Embryonic facial prominence (tissue), 1 donor: ENCODE measurements around the gene CCDC178.
"Not testable (repeated sequence)": the region's sequence is repeated elsewhere in the genome, so short reads cannot be mapped to it uniquely, and the experiment has no call there.

Experiments used
- DNase-seq: peaks from one replicate; pipeline ENCODE4 v3.0.0-alpha.2; 2016; ENCODE audit errors: extremely low spot score

Gene CCDC178

DNA sequence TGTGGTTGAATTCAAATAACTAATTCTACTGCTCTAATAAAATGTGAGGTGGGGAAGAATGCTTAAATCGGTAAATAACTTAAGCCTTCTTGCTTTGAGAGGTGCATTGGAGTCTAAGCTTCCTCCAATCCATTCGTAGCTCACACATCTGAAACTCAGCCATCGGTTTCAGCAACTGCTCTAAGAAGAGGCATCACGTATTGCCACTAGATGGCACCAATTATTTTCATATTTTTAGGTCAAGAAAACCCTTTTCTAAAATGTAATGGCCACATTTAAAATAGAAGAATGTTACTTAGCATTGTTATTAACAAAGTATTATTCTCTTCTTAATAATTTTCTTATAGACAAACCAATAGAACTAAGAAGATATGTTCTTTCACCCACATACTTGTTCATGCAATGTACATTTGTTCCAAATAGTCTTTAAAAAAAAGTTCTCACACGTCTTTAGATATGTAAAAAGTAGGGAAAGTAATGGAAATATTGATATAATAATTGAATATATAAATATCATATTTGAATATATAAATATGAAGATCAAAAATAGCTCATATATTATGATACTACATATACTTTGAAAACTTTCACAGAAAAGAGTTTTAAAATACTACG, 229.8 kb downstream of the CCDC178 start:
- DNase-seq: no peak

- DNase-seq: no peak
These were observed 234.7 kb downstream of the CCDC178 start for GRCh38 chr18:33205777-33206176.

- DNase-seq: peak; percentile 64
These were observed 239.0 kb downstream of the CCDC178 start for GRCh38 chr18:33201509-33201926.

GRCh38 chr18:33195795-33196194, 244.7 kb downstream of the CCDC178 start:
- DNase-seq: no peak

DNA sequence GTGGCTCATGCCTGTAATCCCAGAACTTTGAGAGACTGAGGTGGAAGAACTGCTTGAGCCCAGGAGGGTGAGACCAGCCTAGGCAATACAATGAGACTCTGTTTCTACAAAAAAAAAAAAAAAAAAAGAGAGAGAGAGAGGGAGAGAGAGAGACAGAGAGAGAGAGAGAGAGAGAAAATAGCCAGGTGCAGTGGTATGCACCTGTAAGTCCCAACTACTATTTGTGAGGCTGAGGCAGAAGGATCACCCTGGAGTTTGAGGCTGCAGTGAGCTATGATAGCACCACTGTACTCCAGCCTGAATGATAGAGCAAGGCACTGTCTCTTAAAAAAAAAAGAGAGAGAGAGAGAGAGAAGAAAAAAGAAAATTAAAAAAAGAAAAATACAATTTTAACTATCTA, 245.7 kb downstream of the CCDC178 start:
- DNase-seq: no peak

DNA sequence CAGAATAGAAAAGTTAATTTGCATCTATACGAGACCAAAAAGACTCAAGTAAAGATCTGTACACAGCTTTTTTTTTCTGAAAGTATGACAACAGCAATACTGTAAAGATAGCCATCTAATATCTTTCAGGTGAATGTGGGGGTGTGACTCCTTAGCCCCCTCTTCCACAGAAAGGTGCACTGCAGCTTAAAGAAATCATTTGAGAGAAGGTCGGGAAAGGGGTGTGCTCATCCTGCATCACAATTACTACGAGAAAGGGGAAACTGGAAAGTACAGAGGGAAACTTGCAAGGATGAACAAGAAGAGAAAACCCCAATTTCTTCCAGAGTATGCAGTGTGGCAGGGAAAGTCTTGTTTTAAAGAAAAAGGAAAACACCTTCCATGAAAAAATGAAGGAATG, 255.6 kb downstream of the CCDC178 start:
- no peak for DNase-seq

GRCh38 chr18:33184175-33184574, 256.3 kb downstream of the CCDC178 start:
- DNase-seq: no peak

- DNase-seq: no peak
These were observed 257.4 kb downstream of the CCDC178 start for GRCh38 chr18:33183136-33183535.

- DNase-seq: no peak
These were observed 259.5 kb downstream of the CCDC178 start for GRCh38 chr18:33181016-33181415.

- no peak for DNase-seq
These were observed 271.3 kb downstream of the CCDC178 start for GRCh38 chr18:33169218-33169617.

DNA sequence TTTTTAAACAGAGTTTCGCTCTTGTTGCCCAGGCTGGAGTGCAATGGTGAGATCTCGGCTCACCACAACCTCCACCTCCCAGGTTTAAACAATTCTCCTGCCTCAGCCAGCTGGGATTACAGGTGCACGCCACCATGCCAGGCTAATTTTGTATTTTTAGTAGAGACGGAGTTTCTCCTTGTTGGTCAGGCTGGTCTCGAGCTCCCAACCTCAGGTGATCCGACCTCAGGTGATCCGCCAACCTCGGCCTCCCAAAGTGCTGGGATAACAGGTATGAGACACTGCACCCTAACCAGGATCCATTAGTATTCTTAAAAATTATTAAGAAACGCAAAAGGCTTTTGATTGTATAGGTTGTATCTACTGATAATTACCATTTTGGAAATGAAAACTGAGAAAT, 276.4 kb downstream of the CCDC178 start:
- DNase-seq: not testable (repeated sequence)

DNA sequence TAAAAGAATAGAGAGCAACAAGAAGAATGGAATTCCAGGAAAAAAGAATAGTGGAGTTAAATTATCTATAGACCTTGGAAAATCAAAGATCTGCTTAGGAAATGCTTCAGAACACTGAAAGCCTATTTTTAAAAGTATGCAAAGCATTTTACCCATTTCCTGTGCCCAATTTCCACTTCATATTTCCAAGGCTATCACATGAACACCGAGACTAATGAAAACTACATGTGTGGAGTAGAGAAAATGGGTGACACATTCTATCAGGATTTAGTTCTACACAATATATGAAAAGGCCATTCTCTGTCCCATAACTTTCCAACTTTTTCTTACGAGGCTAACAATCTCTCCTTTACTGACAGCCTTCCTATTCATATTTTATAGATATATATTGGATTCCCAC, 279.4 kb downstream of the CCDC178 start:
- no peak for DNase-seq

GRCh38 chr18:33159151-33159550, 281.4 kb downstream of the CCDC178 start:
- no peak for DNase-seq

DNA sequence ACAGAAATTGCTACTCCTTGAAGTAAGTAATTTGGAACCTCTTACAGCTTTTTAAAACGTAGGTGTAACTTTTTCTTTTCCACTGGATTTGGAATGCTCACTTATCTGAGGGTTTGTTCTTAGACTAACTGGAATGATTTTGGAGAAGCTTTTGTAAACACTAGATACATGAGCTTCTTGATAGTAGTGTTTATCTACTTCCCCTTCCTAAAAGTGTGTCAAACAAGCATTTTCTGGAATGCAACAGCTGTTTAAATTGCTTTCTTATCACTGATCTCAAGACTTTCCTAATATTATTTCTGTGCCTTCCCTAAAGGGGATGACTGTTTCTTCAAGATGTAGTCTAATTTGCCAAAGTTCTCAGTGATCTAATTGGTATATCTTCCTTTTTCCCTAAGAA, 282.6 kb downstream of the CCDC178 start:
- no peak for DNase-seq

DNA sequence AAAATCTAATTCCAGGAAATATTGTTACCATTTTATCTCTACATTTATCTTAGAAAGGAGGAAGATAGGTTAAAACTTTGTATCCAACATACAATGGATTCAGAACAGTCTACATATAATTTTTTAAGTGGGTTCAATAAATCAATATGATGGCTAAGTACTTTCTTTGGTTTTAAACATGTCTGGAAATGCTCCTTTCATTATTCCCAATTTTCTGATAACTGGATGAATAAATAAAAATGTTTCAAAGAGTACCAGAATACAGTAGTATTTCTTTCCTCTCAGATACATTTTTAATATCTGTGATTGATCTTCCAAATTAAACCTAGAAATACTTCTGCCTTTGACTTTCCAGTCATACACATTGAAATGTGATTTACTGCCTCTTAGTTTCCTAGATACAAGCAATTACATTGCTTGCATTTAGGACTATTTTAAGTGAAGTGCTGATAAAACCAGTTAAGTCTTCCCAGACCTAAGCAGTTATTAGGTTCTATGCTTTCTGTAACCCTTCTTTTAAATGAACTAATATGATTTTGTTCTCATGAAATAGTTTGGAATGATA, 283.5 kb downstream of the CCDC178 start:
- no peak for DNase-seq

GRCh38 chr18:33154049-33154448, 286.5 kb downstream of the CCDC178 start:
- DNase-seq: no peak

- DNase-seq: no peak
These were observed 288.1 kb downstream of the CCDC178 start for GRCh38 chr18:33152376-33152775.

DNA sequence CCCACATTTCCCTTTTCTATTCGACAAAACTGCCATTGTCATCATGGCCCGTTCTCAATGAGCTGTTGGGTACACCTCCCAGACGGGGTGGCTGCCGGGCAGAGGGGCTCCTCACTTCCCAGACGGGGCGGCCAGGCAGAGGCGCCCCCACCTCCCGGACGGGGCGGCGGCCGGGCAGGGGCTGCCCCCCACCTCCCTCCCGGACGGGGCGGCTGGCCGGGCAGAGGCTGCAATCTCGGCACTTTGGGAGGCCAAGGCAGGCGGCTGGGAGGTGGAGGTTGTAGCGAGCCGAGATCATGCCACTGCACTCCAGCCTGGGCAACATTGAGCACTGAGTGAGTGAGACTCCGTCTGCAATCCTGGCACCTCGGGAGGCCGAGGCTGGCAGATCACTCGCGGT, 292.7 kb downstream of the CCDC178 start:
- not testable (repeated sequence) for DNase-seq

GRCh38 chr18:33146014-33146413, 294.5 kb downstream of the CCDC178 start:
- DNase-seq: no peak

DNA sequence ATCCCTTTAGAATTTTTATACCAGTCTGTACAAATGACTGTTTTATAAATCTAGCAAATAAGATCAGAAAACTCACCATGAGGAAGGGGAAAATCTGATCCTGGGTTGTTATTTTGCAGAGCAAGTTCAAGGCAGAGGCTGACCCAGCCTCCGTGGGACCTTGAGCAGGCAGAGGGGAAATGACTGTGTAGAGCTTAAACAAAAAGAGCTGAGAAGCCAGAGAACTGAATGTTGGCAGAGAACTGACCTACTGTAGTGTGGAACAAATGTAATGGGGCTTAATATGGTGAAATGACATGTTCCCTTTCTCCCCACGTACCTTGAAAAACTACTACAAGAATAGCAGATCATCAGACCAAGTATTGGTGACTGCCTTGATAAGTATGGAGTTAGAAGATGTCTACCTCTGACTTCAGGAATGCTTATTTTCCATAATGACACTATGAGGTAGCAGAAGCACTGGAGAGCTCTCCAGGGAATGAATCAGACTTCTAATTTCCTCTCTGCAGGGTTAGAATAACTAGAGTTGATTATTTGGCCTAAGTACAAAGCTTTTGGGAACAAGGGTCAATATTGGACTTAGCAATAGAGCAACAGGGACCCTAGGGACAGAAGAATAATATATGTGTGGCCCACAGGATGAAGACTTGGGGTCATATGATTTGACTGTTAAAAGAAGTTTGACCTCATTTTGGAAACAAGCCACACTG, 304.4 kb downstream of the CCDC178 start:
- DNase-seq: no peak

DNA sequence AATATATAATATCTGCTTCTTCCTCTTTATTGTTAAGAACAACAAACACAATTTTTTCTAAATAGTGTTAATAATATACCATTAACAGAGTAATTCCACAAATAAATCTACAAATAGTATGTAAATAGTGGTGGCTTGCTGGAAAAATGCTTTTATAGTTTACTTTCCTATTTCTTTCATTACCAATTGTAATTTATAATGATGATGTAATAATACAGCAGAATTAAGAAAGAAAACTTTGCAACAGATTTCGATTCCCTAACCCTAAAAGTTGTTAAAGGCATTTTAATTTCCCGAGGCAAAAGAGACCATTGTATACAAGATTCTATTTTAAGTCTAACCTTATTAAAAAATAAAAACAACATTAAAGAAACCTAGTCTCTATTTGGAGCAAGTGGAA, 307.9 kb downstream of the CCDC178 start:
- DNase-seq: no peak

DNA sequence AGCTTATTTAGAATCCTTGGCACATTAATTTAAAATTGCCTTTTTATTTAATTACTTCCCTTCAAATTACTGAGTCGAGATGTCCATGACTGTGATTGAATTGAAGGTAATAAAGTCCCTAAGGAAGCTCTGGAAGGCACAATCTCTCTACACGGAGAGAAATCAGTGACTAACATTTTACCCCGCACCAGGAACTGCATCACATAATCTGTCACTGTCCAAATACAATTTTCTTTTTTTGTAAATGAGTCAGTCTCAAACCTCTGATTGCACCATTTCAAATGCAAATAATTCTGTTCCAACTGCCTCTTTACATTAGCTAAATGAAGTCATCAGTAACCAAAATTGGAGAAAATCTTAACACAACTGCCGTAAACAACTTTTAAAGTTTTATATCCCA, 311.9 kb downstream of the CCDC178 start:
- no peak for DNase-seq

DNA sequence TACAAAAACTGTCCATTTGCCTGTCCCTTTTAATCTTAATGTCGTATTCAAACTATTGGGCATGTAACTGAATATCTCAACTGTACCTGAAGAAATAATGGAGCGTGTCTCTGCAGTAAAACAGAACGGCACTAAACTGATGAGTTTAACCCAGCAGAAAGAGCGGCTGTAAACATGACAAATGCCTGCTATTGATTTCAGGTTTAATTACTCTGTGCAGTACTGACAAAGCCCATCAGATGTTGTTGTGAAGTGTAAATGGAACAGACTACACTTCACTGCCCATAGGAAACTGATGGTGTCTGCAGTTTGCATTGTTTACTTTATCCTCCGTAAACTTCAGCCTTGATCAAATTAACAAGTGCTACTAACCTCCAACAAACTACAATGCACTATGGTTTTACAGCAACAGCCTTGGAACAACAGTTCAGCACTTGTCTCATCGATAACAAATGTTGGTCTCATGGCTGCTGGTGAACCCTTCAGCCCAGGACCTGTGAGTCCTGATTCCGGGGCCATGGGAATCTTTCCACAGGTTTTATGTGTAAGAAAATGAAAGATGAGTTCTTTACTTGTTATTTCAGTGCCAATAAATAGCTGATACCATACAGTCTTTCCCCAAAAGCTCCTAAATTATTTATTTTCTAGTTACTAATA, 316.5 kb downstream of the CCDC178 start:
- DNase-seq: no peak
